Endothelial cell (in vitro differentiated cells): ENCODE results near the gene CXCL10. TPM values are rescaled to one million over a fixed set of nuclear protein-coding genes. Genes with fewer than 3 reads are reported as not detected.
"Not testable (repeated sequence)": the region's sequence is repeated elsewhere in the genome, so short reads cannot be mapped to it uniquely, and the experiment has no call there.

Experiments
- DNase-seq: peaks from one replicate; pipeline ENCODE4 v3.0.0; 2021; ENCODE audit warnings: low spot score
- H3K27ac Mint-ChIP-seq: one replicate; pipeline ENCODE4 v1.8.0; 2021; ENCODE audit warnings: mixed read lengths, inconsistent platforms; ENCODE audit not compliant: unreplicated experiment
- H3K27me3 Mint-ChIP-seq: one replicate; pipeline ENCODE4 v1.8.0; 2021; ENCODE audit warnings: mild to moderate bottlenecking, moderate library complexity, mixed read lengths, inconsistent platforms; ENCODE audit not compliant: unreplicated experiment
- H3K36me3 Mint-ChIP-seq: one replicate; pipeline ENCODE4 v1.8.0; 2021; ENCODE audit warnings: mild to moderate bottlenecking, low read depth, mixed read lengths, inconsistent platforms; ENCODE audit not compliant: unreplicated experiment
- H3K4me1 Mint-ChIP-seq: one replicate; pipeline ENCODE4 v1.8.0; 2021; ENCODE audit warnings: mild to moderate bottlenecking, mixed read lengths, inconsistent platforms; ENCODE audit not compliant: unreplicated experiment
- H3K4me3 Mint-ChIP-seq: one replicate; pipeline ENCODE4 v1.8.0; 2021; ENCODE audit warnings: mild to moderate bottlenecking, mixed read lengths, inconsistent platforms; ENCODE audit not compliant: unreplicated experiment
- H3K9me3 Mint-ChIP-seq: one replicate; pipeline ENCODE4 v1.8.0; 2021; ENCODE audit warnings: mixed read lengths, inconsistent platforms; ENCODE audit not compliant: unreplicated experiment
- CTCF ChIP-seq: fragments of 200-600 bp; sonication (generic); IDR thresholded peaks from one replicate; pipeline ENCODE4 v1.5.0; 2021; ENCODE audit warnings: antibody characterized with exemption; ENCODE audit not compliant: unreplicated experiment
- total RNA-seq: library from RNA; stranded (reverse); fragmentation: NEBNext Ultra II Directional; extraction: Animal tissue kit (Norgen Biotek cat#: 25700); gene quantifications from one replicate; pipeline ENCODE4 v1.2.1, GENCODE V29; 2021; ENCODE audit not compliant: unreplicated experiment

Gene CXCL10
- total RNA-seq, 1 donor from 2014 or later: not detected

- no peak for DNase-seq
- Mint-ChIP-seq H3K27me3 (peaks cover 2% of the 10 kb centered on the region), H3K36me3 (no peaks in the 10 kb centered on the region), H3K4me1 (no peaks in the 10 kb centered on the region), H3K27ac (no peak overlapping the region), H3K9me3 (no peaks in the 10 kb centered on the region), H3K4me3 (no peak overlapping the region)
- no peak for TF ChIP-seq CTCF
Observed at GRCh38 chr4:76055421-76055820, 32.1 kb upstream of the CXCL10 start.

GRCh38 chr4:76055016-76055415, 31.7 kb upstream of the CXCL10 start:
- H3K27ac Mint-ChIP-seq: no peak overlapping the region
- peaks cover 1% of the 10 kb centered on the region for H3K36me3 Mint-ChIP-seq
- DNase-seq: no peak
- H3K4me1 Mint-ChIP-seq: no peaks in the 10 kb centered on the region
- TF ChIP-seq CTCF: no peak
- peaks cover 2% of the 10 kb centered on the region for H3K27me3 Mint-ChIP-seq
- H3K4me3 Mint-ChIP-seq: no peak overlapping the region
- H3K9me3 Mint-ChIP-seq: no peaks in the 10 kb centered on the region

DNA sequence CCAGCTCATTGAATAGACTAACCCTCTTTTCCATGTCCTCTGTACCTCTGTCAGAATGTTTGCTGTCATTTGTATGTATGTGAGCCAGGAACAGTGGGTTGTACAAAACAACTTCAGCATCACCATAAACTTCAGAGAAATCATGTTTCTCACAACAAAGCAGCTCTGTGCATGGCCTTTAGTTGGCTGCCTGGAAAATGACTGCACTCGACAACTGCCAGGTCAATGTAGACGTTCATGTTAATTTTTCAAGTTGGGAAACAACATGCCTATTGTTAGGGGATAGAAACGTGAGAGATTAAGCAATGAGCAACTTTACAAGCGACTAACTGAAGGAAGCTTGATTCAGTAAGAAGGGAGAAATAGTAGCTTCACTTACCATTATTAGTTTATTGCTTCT, 30.4 kb upstream of the CXCL10 start:
- DNase-seq: no peak
- Mint-ChIP-seq H3K4me1 (no peaks in the 10 kb centered on the region), H3K36me3 (peaks cover 7% of the 10 kb centered on the region), H3K27me3 (peaks cover 3% of the 10 kb centered on the region), H3K4me3 (no peak overlapping the region), H3K9me3 (no peaks in the 10 kb centered on the region), H3K27ac (no peak overlapping the region)
- TF ChIP-seq CTCF: no peak

- not testable (repeated sequence) for H3K4me1 Mint-ChIP-seq, H3K9me3 Mint-ChIP-seq, H3K4me3 Mint-ChIP-seq, DNase-seq, H3K36me3 Mint-ChIP-seq, H3K27ac Mint-ChIP-seq, H3K27me3 Mint-ChIP-seq
Observed at GRCh38 chr4:76050560-76051050, 27.3 kb upstream of the CXCL10 start.

DNA sequence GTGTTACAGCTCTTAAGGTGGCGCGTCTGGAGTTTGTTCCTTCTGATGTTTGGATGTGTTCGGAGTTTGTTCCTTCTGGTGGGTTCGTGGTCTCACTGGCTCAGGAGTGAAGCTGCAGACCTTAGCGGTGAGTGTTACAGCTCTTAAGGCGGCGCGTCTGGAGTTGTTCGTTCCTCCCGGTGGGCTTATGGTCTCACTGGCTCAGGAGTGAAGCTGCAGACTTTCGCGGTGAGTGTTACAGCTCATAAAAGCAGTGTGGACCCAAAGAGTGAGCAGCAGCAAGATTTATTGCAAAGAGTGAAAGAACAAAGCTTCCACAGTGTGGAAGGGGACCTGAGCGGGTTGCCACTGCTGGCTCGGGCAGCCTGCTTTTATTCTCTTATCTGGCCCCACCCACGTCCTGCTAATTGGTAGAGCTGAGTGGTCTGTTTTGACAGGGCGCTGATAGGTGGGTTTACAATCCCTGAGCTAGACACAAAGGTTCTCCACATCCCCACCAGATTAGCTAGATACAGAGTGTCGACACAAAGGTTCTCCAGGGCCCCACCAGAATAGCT, 26.6 kb upstream of the CXCL10 start:
- H3K27ac Mint-ChIP-seq, H3K36me3 Mint-ChIP-seq, DNase-seq, H3K27me3 Mint-ChIP-seq, H3K9me3 Mint-ChIP-seq, H3K4me3 Mint-ChIP-seq, H3K4me1 Mint-ChIP-seq: not testable (repeated sequence)

DNA sequence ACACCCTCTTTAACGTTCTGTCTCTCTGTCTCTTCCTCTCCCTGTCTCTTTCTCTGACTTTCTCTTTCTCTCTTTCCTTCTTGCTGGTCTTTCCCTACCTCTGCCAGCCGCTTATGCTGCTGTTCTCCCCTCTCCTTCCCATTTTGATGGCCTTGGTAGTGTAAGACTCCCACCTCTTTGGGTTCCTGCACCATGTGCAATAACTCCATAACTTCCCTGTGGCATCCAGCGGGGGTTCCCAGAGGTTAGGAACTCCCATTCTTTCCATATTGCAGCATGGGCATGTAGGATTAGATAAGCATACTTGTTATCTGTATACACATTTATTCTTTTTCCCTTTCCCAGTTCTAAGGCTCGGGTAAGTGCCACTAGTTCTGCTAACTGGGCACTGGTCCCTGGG, 21.4 kb upstream of the CXCL10 start:
- H3K27me3 Mint-ChIP-seq, DNase-seq, H3K4me3 Mint-ChIP-seq, H3K9me3 Mint-ChIP-seq, H3K27ac Mint-ChIP-seq, H3K36me3 Mint-ChIP-seq, H3K4me1 Mint-ChIP-seq: not testable (repeated sequence)

DNA sequence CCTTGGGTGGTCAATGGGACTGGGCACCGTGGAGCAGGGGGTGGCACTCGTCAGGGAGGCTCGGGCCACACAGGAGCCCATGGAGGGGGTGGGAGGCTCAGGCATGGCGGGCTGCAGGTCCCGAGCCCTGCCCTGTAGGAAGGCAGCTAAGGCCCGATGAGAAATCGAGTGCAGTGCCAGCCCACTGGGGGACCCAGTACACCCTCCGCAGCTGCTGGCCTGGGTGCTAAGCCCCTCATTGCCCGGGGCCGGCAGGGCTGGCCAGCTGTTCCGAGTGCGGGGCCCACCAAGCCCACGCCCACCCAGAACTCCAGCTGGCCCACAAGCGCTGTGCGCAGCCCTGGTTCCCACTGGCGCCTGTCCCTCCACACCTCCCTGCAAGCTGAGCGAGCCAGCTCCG, 20.0 kb upstream of the CXCL10 start:
- not testable (repeated sequence) for H3K27ac Mint-ChIP-seq, H3K4me1 Mint-ChIP-seq, H3K9me3 Mint-ChIP-seq, H3K4me3 Mint-ChIP-seq, H3K27me3 Mint-ChIP-seq, H3K36me3 Mint-ChIP-seq, DNase-seq

DNA sequence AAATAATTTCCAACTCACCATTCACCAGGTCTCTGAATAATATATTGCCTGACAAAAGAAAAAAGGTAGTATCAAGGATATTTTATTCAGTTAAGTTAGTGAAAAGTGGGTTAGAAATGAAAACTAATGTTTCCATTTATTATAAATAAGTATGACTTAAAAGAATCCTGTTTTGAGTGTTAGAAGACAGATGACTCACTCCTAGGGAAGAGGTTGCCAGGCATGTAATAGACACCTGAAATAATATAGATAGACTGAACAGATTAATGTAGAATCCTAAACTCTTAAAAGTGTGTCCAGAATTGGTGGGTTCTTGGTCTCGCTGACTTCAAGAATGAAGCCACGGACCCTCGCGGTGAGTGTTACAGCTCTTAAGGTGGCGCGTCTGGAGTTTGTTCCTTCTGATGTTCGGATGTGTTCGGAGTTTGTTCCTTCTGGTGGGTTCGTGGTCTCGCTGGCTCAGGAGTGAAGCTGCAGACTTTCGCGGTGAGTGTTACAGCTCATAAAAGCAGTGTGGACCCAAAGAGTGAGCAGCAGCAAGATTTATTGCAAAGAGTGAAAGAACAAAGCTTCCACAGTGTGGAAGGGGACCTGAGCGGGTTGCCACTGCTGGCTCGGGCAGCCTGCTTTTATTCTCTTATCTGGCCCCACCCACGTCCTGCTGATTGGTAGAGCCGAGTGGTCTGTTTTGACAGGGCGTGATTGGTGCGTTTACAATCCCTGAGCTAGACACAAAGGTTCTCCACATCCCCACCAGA, 19.1 kb upstream of the CXCL10 start:
- DNase-seq, H3K9me3 Mint-ChIP-seq, H3K27ac Mint-ChIP-seq, H3K4me3 Mint-ChIP-seq, H3K36me3 Mint-ChIP-seq, H3K4me1 Mint-ChIP-seq, H3K27me3 Mint-ChIP-seq: not testable (repeated sequence)
